Activated CD4-positive, alpha-beta memory T cell treated with anti-CD3 and anti-CD28 coated beads for 36 hours (primary cell): ENCODE measurements around the gene PAX2. TPM values are rescaled to one million over a fixed set of nuclear protein-coding genes. Genes with fewer than 3 reads are reported as not detected.

Experiments used
- CTCF ChIA-PET: fragments of 350-600 bp; sonication (Branson Sonifier 250); formaldehyde crosslinking; loops from one replicate; lab custom pipeline; 2021; ENCODE audit warnings: antibody characterized with exemption, inconsistent platforms; lab: Charles Lee
- POLR2A ChIA-PET: fragments of 350-600 bp; sonication (Branson Sonifier 250); formaldehyde crosslinking; loops from one replicate; lab custom pipeline; 2021; ENCODE audit warnings: antibody characterized with exemption; lab: Charles Lee
- DNase-seq: peaks from one replicate; pipeline ENCODE4 v3.0.0-alpha.2; 2020
- H3K27ac Mint-ChIP-seq: one replicate; pipeline ENCODE4 v1.8.0; 2021; ENCODE audit warnings: mixed read lengths
- H3K27me3 Mint-ChIP-seq: one replicate; pipeline ENCODE4 v1.8.0; 2021; ENCODE audit warnings: mixed read lengths
- H3K36me3 Mint-ChIP-seq: one replicate; pipeline ENCODE4 v1.8.0; 2021; ENCODE audit warnings: mixed read lengths
- H3K4me1 Mint-ChIP-seq: one replicate; pipeline ENCODE4 v1.8.0; 2021; ENCODE audit warnings: low read depth, mixed read lengths
- H3K4me3 Mint-ChIP-seq: one replicate; pipeline ENCODE4 v1.8.0; 2021; ENCODE audit warnings: mild to moderate bottlenecking, mixed read lengths
- H3K9me3 Mint-ChIP-seq: one replicate; pipeline ENCODE4 v1.8.0; 2021; ENCODE audit warnings: mixed read lengths
- intact Hi-C: fragments of 100-400 bp; cut with micrococcal nuclease; formaldehyde crosslinking; loops from one replicate; pipeline ENCODE4 v1.15.1; 2023
- total RNA-seq, 2 experiments: library from RNA; stranded (reverse); gene quantifications; one replicate each; pipeline ENCODE4 v1.2.3, GENCODE V29; 2021

PAX2 gene
- total RNA-seq, 2 experiments from 2014 or later = not detected

DNA sequence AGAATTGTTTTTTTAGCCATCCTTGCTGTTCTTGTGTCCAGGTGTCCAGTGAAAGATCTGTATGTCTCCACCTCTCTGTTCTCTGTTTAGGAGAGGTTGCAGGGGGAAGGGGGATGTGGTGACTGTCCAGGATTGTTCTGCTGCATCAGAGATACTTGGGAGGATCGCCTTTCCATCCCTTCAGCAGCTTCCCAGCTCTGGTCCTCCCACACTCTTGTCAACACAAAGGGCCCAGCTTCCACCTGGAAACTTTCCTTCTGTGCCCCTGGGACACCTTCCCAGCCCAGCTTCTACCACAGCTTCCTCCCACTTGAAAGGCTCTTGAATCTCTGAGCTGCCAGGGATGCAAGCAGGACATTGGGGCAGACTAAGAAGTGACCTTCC, 85.3 kb downstream of the PAX2 start:
- peaks cover 57% of the 10 kb centered on the region for H3K27me3 Mint-ChIP-seq
- DNase-seq = no peak
- ChIA-PET POLR2A (no interaction called here), CTCF (interaction anchor here (1.1 kb wide), 1 partner anchor 17 kb away, joined by 3 read pairs; no protein-coding TSS in a partner anchor)
- intact Hi-C loops = no loop called here
- H3K36me3 Mint-ChIP-seq = no peaks in the 10 kb centered on the region
- H3K4me1 Mint-ChIP-seq = peaks cover 21% of the 10 kb centered on the region
- H3K27ac Mint-ChIP-seq = no peak overlapping the region
- no peaks in the 10 kb centered on the region for H3K9me3 Mint-ChIP-seq
- H3K4me3 Mint-ChIP-seq = no peak overlapping the region

GRCh38 chr10:100831742-100832141, 86.4 kb downstream of the PAX2 start:
- intact Hi-C loops = no loop called here
- no peaks in the 10 kb centered on the region for H3K36me3 Mint-ChIP-seq
- ChIA-PET POLR2A (no interaction called here), CTCF (interaction anchor here (2.2 kb wide), 1 partner anchor 88 kb away, joined by 12 read pairs; no protein-coding TSS in a partner anchor)
- H3K4me3 Mint-ChIP-seq = no peak overlapping the region
- no peaks in the 10 kb centered on the region for H3K9me3 Mint-ChIP-seq
- no peak for DNase-seq
- peaks cover 51% of the 10 kb centered on the region for H3K27me3 Mint-ChIP-seq
- H3K4me1 Mint-ChIP-seq = peaks cover 21% of the 10 kb centered on the region
- no peak overlapping the region for H3K27ac Mint-ChIP-seq

DNA sequence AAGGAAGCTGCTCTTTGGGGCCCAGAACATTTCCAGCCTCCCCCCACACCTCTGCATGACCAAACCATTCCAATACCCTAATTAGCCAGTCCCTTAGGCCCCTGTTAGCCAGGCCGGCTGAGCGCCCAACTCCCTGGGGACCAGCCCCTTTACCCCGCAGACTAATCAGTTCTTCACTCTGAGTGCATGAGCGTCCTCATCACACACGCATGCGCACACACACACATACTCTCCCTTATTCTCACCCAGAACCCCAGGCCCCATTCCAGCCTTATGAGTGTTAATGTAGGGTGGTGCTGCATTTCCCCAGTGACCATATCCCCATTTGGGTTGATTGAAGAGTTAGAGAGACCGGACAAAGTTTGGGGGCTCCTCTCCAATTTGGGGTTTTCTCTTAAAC, 90.4 kb downstream of the PAX2 start:
- Mint-ChIP-seq H3K4me1 (no peaks in the 10 kb centered on the region), H3K27ac (no peak overlapping the region), H3K4me3 (no peak overlapping the region), H3K27me3 (peaks cover 28% of the 10 kb centered on the region), H3K9me3 (no peaks in the 10 kb centered on the region), H3K36me3 (no peaks in the 10 kb centered on the region)
- no peak for DNase-seq
- intact Hi-C loops = no loop called here
- POLR2A ChIA-PET = no interaction called here
- CTCF ChIA-PET = no interaction called here

DNA sequence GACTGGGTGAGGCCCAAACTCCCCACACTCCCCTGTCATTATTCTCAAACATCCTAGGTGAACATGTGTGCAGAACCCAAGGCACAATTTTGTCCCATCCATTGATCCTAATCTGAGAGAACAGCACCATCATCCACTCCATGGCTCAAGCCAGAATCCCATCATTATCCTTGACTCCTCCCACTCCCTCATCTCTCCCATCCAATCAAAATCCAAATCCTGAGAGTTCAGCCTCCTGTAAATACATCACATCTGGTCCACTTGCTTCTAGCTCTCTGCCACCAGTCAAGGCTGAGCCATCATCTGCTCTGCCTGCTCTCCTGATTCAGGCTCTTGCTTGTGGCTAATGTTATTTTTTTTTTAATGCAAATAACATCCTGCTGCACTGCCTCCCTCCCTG, 91.5 kb downstream of the PAX2 start:
- H3K36me3 Mint-ChIP-seq = no peaks in the 10 kb centered on the region
- ChIA-PET CTCF (no interaction called here), POLR2A (no interaction called here)
- peaks cover 21% of the 10 kb centered on the region for H3K27me3 Mint-ChIP-seq
- H3K4me3 Mint-ChIP-seq = no peak overlapping the region
- H3K9me3 Mint-ChIP-seq = no peaks in the 10 kb centered on the region
- intact Hi-C loops = no loop called here
- H3K27ac Mint-ChIP-seq = no peak overlapping the region
- no peak for DNase-seq
- H3K4me1 Mint-ChIP-seq = no peaks in the 10 kb centered on the region

GRCh38 chr10:100837300-100837699, 91.9 kb downstream of the PAX2 start:
- ChIA-PET CTCF (interaction anchor here (0.9 kb wide), 1 partner anchor 10 kb away, joined by 3 read pairs; no protein-coding TSS in a partner anchor), POLR2A (no interaction called here)
- no peak overlapping the region for H3K27ac Mint-ChIP-seq
- H3K4me3 Mint-ChIP-seq = no peak overlapping the region
- H3K27me3 Mint-ChIP-seq = peaks cover 18% of the 10 kb centered on the region
- H3K9me3 Mint-ChIP-seq = no peaks in the 10 kb centered on the region
- no peaks in the 10 kb centered on the region for H3K36me3 Mint-ChIP-seq
- H3K4me1 Mint-ChIP-seq = no peaks in the 10 kb centered on the region
- intact Hi-C loops = no loop called here
- DNase-seq = no peak

- ChIA-PET POLR2A (no interaction called here), CTCF (interaction anchor here (0.6 to 1.3 kb wide), 2 partner anchors 13 to 19 kb away, joined by 3 read pairs; no protein-coding TSS in a partner anchor)
- Mint-ChIP-seq H3K4me3 (no peak overlapping the region), H3K27me3 (peaks cover 11% of the 10 kb centered on the region), H3K4me1 (no peaks in the 10 kb centered on the region), H3K9me3 (no peaks in the 10 kb centered on the region), H3K36me3 (no peaks in the 10 kb centered on the region), H3K27ac (no peak overlapping the region)
- intact Hi-C loops = loop anchor here (1.0 kb wide), 1 partner anchor 8 kb away; no protein-coding TSS in a partner anchor
- DNase-seq = no peak
Measured at GRCh38 chr10:100838986-100839385, 93.6 kb downstream of the PAX2 start.

- ChIA-PET CTCF (interaction anchor here (1.0 kb wide), 1 partner anchor 14 kb away, joined by 3 read pairs; no protein-coding TSS in a partner anchor), POLR2A (no interaction called here)
- Mint-ChIP-seq H3K27ac (no peak overlapping the region), H3K9me3 (no peaks in the 10 kb centered on the region), H3K4me3 (no peak overlapping the region), H3K36me3 (no peaks in the 10 kb centered on the region), H3K27me3 (peaks cover 20% of the 10 kb centered on the region), H3K4me1 (peaks cover under 1% of the 10 kb centered on the region)
- intact Hi-C loops = no loop called here
- no peak for DNase-seq
Measured at GRCh38 chr10:100841528-100841927, 96.1 kb downstream of the PAX2 start.

GRCh38 chr10:100847440-100847839, 102.1 kb downstream of the PAX2 start:
- ChIA-PET POLR2A (no interaction called here), CTCF (interaction anchor here (0.5 to 1.9 kb wide), 6 partner anchors 10 to 287 kb away, joined by 3 to 11 read pairs (median 3); no protein-coding TSS in a partner anchor)
- intact Hi-C loops = loop anchor here (1.0 to 5.0 kb wide), 4 partner anchors 8 to 475 kb away; partner anchors contain the start of gene SLF2
- DNase-seq = peak; percentile 94
- Mint-ChIP-seq H3K4me3 (peak overlapping the region; percentile 18), H3K9me3 (no peaks in the 10 kb centered on the region), H3K36me3 (no peaks in the 10 kb centered on the region), H3K27ac (peak overlapping the region; percentile 86), H3K4me1 (peaks cover 28% of the 10 kb centered on the region), H3K27me3 (peaks cover 48% of the 10 kb centered on the region)

DNA sequence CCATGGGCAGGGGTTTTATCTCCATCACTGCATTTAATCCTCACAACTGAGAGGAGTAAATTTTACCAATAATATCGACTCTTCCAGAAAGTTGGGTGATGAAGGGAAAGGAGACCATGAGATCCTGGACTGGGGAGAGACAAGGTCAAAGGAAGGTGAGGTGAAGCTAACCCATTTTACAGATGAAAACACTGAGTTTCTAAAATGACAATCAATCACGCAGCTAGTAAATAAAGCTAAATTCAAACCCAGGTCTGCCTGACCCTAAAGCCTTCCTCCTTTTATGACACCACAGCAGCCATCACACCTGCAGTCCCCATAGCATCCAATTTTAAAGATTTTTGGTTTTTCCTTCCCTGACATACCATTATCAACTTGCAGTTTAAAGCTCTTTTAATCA, 103.4 kb downstream of the PAX2 start:
- no peak overlapping the region for H3K4me3 Mint-ChIP-seq
- H3K4me1 Mint-ChIP-seq = peaks cover 28% of the 10 kb centered on the region
- CTCF ChIA-PET = interaction anchor here (1.9 kb wide), 1 partner anchor 23 kb away, joined by 11 read pairs; no protein-coding TSS in a partner anchor
- H3K27me3 Mint-ChIP-seq = peaks cover 47% of the 10 kb centered on the region
- POLR2A ChIA-PET = no interaction called here
- no peaks in the 10 kb centered on the region for H3K9me3 Mint-ChIP-seq
- intact Hi-C loops = loop anchor here (5.0 kb wide), 1 partner anchor 476 kb away; no protein-coding TSS in a partner anchor
- H3K36me3 Mint-ChIP-seq = no peaks in the 10 kb centered on the region
- DNase-seq = no peak
- H3K27ac Mint-ChIP-seq = no peak overlapping the region

- Mint-ChIP-seq H3K27ac (no peak overlapping the region), H3K27me3 (peaks cover 51% of the 10 kb centered on the region), H3K9me3 (peaks cover 6% of the 10 kb centered on the region), H3K4me1 (no peaks in the 10 kb centered on the region), H3K36me3 (no peaks in the 10 kb centered on the region), H3K4me3 (no peak overlapping the region)
- ChIA-PET POLR2A (no interaction called here), CTCF (interaction anchor here (1.9 kb wide), 1 partner anchor 14 kb away, joined by 6 read pairs; no protein-coding TSS in a partner anchor)
- intact Hi-C loops = no loop called here
- DNase-seq = no peak
Measured at GRCh38 chr10:100858261-100858660, 112.9 kb downstream of the PAX2 start.

- H3K4me3 Mint-ChIP-seq = no peak overlapping the region
- intact Hi-C loops = no loop called here
- ChIA-PET CTCF (interaction anchor here (1.9 kb wide), 1 partner anchor 13 kb away, joined by 6 read pairs; no protein-coding TSS in a partner anchor), POLR2A (no interaction called here)
- no peaks in the 10 kb centered on the region for H3K36me3 Mint-ChIP-seq
- peaks cover 52% of the 10 kb centered on the region for H3K27me3 Mint-ChIP-seq
- H3K4me1 Mint-ChIP-seq = no peaks in the 10 kb centered on the region
- DNase-seq = no peak
- H3K9me3 Mint-ChIP-seq = peaks cover 6% of the 10 kb centered on the region
- H3K27ac Mint-ChIP-seq = no peak overlapping the region
Measured at GRCh38 chr10:100858747-100859483, 113.5 kb downstream of the PAX2 start.

- intact Hi-C loops = no loop called here
- H3K4me3 Mint-ChIP-seq = no peak overlapping the region
- no peaks in the 10 kb centered on the region for H3K36me3 Mint-ChIP-seq
- no peaks in the 10 kb centered on the region for H3K4me1 Mint-ChIP-seq
- ChIA-PET POLR2A (no interaction called here), CTCF (interaction anchor here (1.9 kb wide), 1 partner anchor 12 kb away, joined by 6 read pairs; no protein-coding TSS in a partner anchor)
- H3K9me3 Mint-ChIP-seq = peaks cover 6% of the 10 kb centered on the region
- no peak for DNase-seq
- no peak overlapping the region for H3K27ac Mint-ChIP-seq
- H3K27me3 Mint-ChIP-seq = peaks cover 53% of the 10 kb centered on the region
Measured at GRCh38 chr10:100859484-100859763, 114.0 kb downstream of the PAX2 start.
